ENCODE data around the gene MCCC2. TPM values are rescaled to one million over a fixed set of nuclear protein-coding genes. Genes with fewer than 3 reads are reported as not detected.

MCCC2 gene
- total RNA-seq, 1 experiment from 2014 or later = 51.1 TPM

GRCh38 chr5:71679714-71680113 lies 92.6 kb downstream of the MCCC2 start:
- no peak overlapping the region for H3K4me3 Mint-ChIP-seq (ENCODE audit: unreplicated experiment)
- H3K27ac Mint-ChIP-seq (ENCODE audit: low read depth, unreplicated experiment) = no peak overlapping the region
- POLR2A ChIA-PET = no interaction called here
- CTCF ChIA-PET = interaction anchor here (1.2 kb wide), 1 partner anchor 78 kb away, joined by 4 read pairs; no protein-coding TSS in a partner anchor
- H3K27me3 Mint-ChIP-seq (ENCODE audit: insufficient read depth, unreplicated experiment) = peaks cover 74% of the 10 kb centered on the region
- intact Hi-C loops (cut with micrococcal nuclease) = no loop called here
- no peak for DNase-seq (ENCODE audit: unreplicated experiment)
- H3K4me1 Mint-ChIP-seq (ENCODE audit: insufficient read depth, unreplicated experiment) = no peaks in the 10 kb centered on the region
- H3K36me3 Mint-ChIP-seq (ENCODE audit: insufficient read depth, unreplicated experiment) = no peaks in the 10 kb centered on the region
- no TSS peak for BruUV-seq (replicated peaks)
- no peaks in the 10 kb centered on the region for H3K9me3 Mint-ChIP-seq (ENCODE audit: unreplicated experiment)
- no peak for TF ChIP-seq CTCF (IDR thresholded peaks at IDR 0.05; ENCODE audit: unreplicated experiment)

- TF ChIP-seq CTCF (IDR thresholded peaks at IDR 0.05; ENCODE audit: unreplicated experiment) = no peak
- Mint-ChIP-seq H3K27me3 (ENCODE audit: insufficient read depth, unreplicated experiment) (peaks cover 74% of the 10 kb centered on the region), H3K27ac (ENCODE audit: low read depth, unreplicated experiment) (no peak overlapping the region), H3K4me1 (ENCODE audit: insufficient read depth, unreplicated experiment) (no peaks in the 10 kb centered on the region), H3K4me3 (ENCODE audit: unreplicated experiment) (no peak overlapping the region), H3K36me3 (ENCODE audit: insufficient read depth, unreplicated experiment) (no peaks in the 10 kb centered on the region), H3K9me3 (ENCODE audit: unreplicated experiment) (no peaks in the 10 kb centered on the region)
- intact Hi-C loops (cut with micrococcal nuclease) = no loop called here
- DNase-seq (ENCODE audit: unreplicated experiment) = no peak
- ChIA-PET CTCF (no interaction called here), POLR2A (no interaction called here)
- no TSS peak for BruUV-seq (replicated peaks)
Observed at GRCh38 chr5:71680510-71680909, 93.4 kb downstream of the MCCC2 start.

- BruUV-seq (replicated peaks) = no TSS peak
- no peak for DNase-seq (ENCODE audit: unreplicated experiment)
- ChIA-PET POLR2A (no interaction called here), CTCF (interaction anchor here (0.6 kb wide), 1 partner anchor 65 kb away, joined by 3 read pairs; no protein-coding TSS in a partner anchor)
- Mint-ChIP-seq H3K4me3 (ENCODE audit: unreplicated experiment) (no peak overlapping the region), H3K27ac (ENCODE audit: low read depth, unreplicated experiment) (no peak overlapping the region), H3K9me3 (ENCODE audit: unreplicated experiment) (no peaks in the 10 kb centered on the region), H3K4me1 (ENCODE audit: insufficient read depth, unreplicated experiment) (no peaks in the 10 kb centered on the region), H3K27me3 (ENCODE audit: insufficient read depth, unreplicated experiment) (peaks cover 74% of the 10 kb centered on the region), H3K36me3 (ENCODE audit: insufficient read depth, unreplicated experiment) (no peaks in the 10 kb centered on the region)
- intact Hi-C loops (cut with micrococcal nuclease) = no loop called here
- TF ChIP-seq CTCF (IDR thresholded peaks at IDR 0.05; ENCODE audit: unreplicated experiment) = no peak
Observed at GRCh38 chr5:71681296-71681695, 94.2 kb downstream of the MCCC2 start.

GRCh38 chr5:71684309-71684708 lies 97.2 kb downstream of the MCCC2 start:
- no peaks in the 10 kb centered on the region for H3K36me3 Mint-ChIP-seq (ENCODE audit: insufficient read depth, unreplicated experiment)
- DNase-seq (ENCODE audit: unreplicated experiment) = no peak
- no peak overlapping the region for H3K4me3 Mint-ChIP-seq (ENCODE audit: unreplicated experiment)
- no peak overlapping the region for H3K27ac Mint-ChIP-seq (ENCODE audit: low read depth, unreplicated experiment)
- no TSS peak for BruUV-seq (replicated peaks)
- peaks cover 75% of the 10 kb centered on the region for H3K27me3 Mint-ChIP-seq (ENCODE audit: insufficient read depth, unreplicated experiment)
- ChIA-PET POLR2A (interaction anchor here (0.6 to 1.5 kb wide), 2 partner anchors 10 to 56 kb away, joined by 3 read pairs; no protein-coding TSS in a partner anchor), CTCF (interaction anchor here (0.6 to 1.2 kb wide), 3 partner anchors 9 to 391 kb away, joined by 3 to 4 read pairs (median 3); no protein-coding TSS in a partner anchor)
- no peak for TF ChIP-seq CTCF (IDR thresholded peaks at IDR 0.05; ENCODE audit: unreplicated experiment)
- intact Hi-C loops (cut with micrococcal nuclease) = no loop called here
- no peaks in the 10 kb centered on the region for H3K4me1 Mint-ChIP-seq (ENCODE audit: insufficient read depth, unreplicated experiment)
- H3K9me3 Mint-ChIP-seq (ENCODE audit: unreplicated experiment) = no peaks in the 10 kb centered on the region

Data from MCF 10A (cell line).